ENCODE measurements around the gene ATP13A1. TPM values are rescaled to one million over a fixed set of nuclear protein-coding genes. Genes with fewer than 3 reads are reported as not detected.
"Not testable (repeated sequence)": the region's sequence is repeated elsewhere in the genome, so short reads cannot be mapped to it uniquely, and the experiment has no call there.

Gene ATP13A1
- total RNA-seq, 2 donors from 2014 or later, result 61.9 to 122 TPM

- no peaks in the 10 kb centered on the region for H3K27me3 Mint-ChIP-seq
- peaks cover 10 to 21% of the 10 kb centered on the region in 2 donors for H3K4me1 Mint-ChIP-seq (ENCODE audit: low read depth in 2 of 2)
- no peak for ATAC-seq
- peaks cover 68% of the 10 kb centered on the region for H3K36me3 Mint-ChIP-seq
- DNase-seq (ENCODE audit: low spot score), result no peak
- no peak overlapping the region for H3K27ac Mint-ChIP-seq
- H3K9me3 Mint-ChIP-seq, result peaks cover 6% of the 10 kb centered on the region
- no peak overlapping the region for H3K4me3 Mint-ChIP-seq
Measured at GRCh38 chr19:19679176-19680073, 15.9 kb upstream of the ATP13A1 start.

- H3K27me3 Mint-ChIP-seq, result no peaks in the 10 kb centered on the region
- H3K27ac Mint-ChIP-seq, result peak overlapping the region in 1 of 2 donors; percentile 39
- no peak overlapping the region for H3K4me3 Mint-ChIP-seq
- peaks cover 57% of the 10 kb centered on the region for H3K36me3 Mint-ChIP-seq
- H3K9me3 Mint-ChIP-seq, result peaks cover 3% of the 10 kb centered on the region
- no peak for ATAC-seq
- peaks cover 10 to 22% of the 10 kb centered on the region in 2 donors for H3K4me1 Mint-ChIP-seq (ENCODE audit: low read depth in 2 of 2)
- no peak for DNase-seq (ENCODE audit: low spot score)
Measured at GRCh38 chr19:19677579-19677978, 14.1 kb upstream of the ATP13A1 start.

- peaks cover 39% of the 10 kb centered on the region for H3K36me3 Mint-ChIP-seq
- H3K9me3 Mint-ChIP-seq, result no peaks in the 10 kb centered on the region
- no peak overlapping the region for H3K4me3 Mint-ChIP-seq
- ATAC-seq (no peak), DNase-seq (ENCODE audit: low spot score) (no peak)
- peaks cover 18 to 31% of the 10 kb centered on the region in 2 donors for H3K4me1 Mint-ChIP-seq (ENCODE audit: low read depth in 2 of 2)
- no peaks in the 10 kb centered on the region for H3K27me3 Mint-ChIP-seq
- no peak overlapping the region for H3K27ac Mint-ChIP-seq
Measured at GRCh38 chr19:19674315-19674714, 10.8 kb upstream of the ATP13A1 start.

GRCh38 chr19:19672816-19673215 lies 9.3 kb upstream of the ATP13A1 start:
- DNase-seq (ENCODE audit: low spot score) (no peak), ATAC-seq (no peak)
- peaks cover 29% of the 10 kb centered on the region for H3K36me3 Mint-ChIP-seq
- H3K4me1 Mint-ChIP-seq (ENCODE audit: low read depth in 2 of 2), result peaks cover 26 to 35% of the 10 kb centered on the region in 2 donors
- H3K27me3 Mint-ChIP-seq, result no peaks in the 10 kb centered on the region
- H3K4me3 Mint-ChIP-seq, result no peak overlapping the region
- H3K9me3 Mint-ChIP-seq, result no peaks in the 10 kb centered on the region
- H3K27ac Mint-ChIP-seq, result no peak overlapping the region

GRCh38 chr19:19670070-19670551 lies 6.6 kb upstream of the ATP13A1 start:
- DNase-seq (ENCODE audit: low spot score), result no peak
- H3K36me3 Mint-ChIP-seq, result peaks cover 6% of the 10 kb centered on the region
- H3K4me1 Mint-ChIP-seq (ENCODE audit: low read depth in 2 of 2), result peaks cover 19 to 21% of the 10 kb centered on the region in 2 donors
- ATAC-seq, result no peak
- H3K27ac Mint-ChIP-seq, result peak overlapping the region; percentile 86 to 95
- H3K9me3 Mint-ChIP-seq, result no peaks in the 10 kb centered on the region
- no peaks in the 10 kb centered on the region for H3K27me3 Mint-ChIP-seq
- H3K4me3 Mint-ChIP-seq, result peak overlapping the region; percentile 89

GRCh38 chr19:19668230-19669012 lies 4.9 kb upstream of the ATP13A1 start, which contains the start of gene ZNF101:
ZNF101 (plus strand) TSS chr19:19668839; CDS start chr19:19668964, 125 bp downstream.
- Mint-ChIP-seq H3K36me3 (no peaks in the 10 kb centered on the region), H3K27ac (peak within 1 kb of the TSS; percentile 86 to 95), H3K27me3 (no peaks in the 10 kb centered on the region), H3K4me1 (ENCODE audit: low read depth in 2 of 2) (peaks cover 15 to 19% of the 10 kb centered on the region in 2 donors), H3K9me3 (no peaks in the 10 kb centered on the region), H3K4me3 (peak within 1 kb of the TSS; percentile 89)
- ATAC-seq, result peak; percentile 85 to 86
- DNase-seq (ENCODE audit: low spot score), result peak; percentile 97

- not testable (repeated sequence) for ATAC-seq; H3K4me3 Mint-ChIP-seq; H3K36me3 Mint-ChIP-seq; H3K9me3 Mint-ChIP-seq; H3K27ac Mint-ChIP-seq; DNase-seq (ENCODE audit: low spot score); H3K27me3 Mint-ChIP-seq
- H3K4me1 Mint-ChIP-seq (ENCODE audit: low read depth in 2 of 2), result peaks cover 31 to 37% of the 10 kb centered on the region in 2 donors
Measured at GRCh38 chr19:19665420-19665948, 2.0 kb upstream of the ATP13A1 start.

GRCh38 chr19:19662871-19663255 lies 613 bp downstream of the ATP13A1 start:
- ATAC-seq (peak in 1 of 2 donors; percentile 15), DNase-seq (ENCODE audit: low spot score) (no peak)
- H3K36me3 Mint-ChIP-seq, result peaks cover 5% of the 10 kb centered on the region
- H3K27ac Mint-ChIP-seq, result peak overlapping the region; percentile 86 to 89
- peak overlapping the region; percentile 87 for H3K4me3 Mint-ChIP-seq
- peaks cover 21 to 22% of the 10 kb centered on the region in 2 donors for H3K4me1 Mint-ChIP-seq (ENCODE audit: low read depth in 2 of 2)
- no peaks in the 10 kb centered on the region for H3K27me3 Mint-ChIP-seq
- H3K9me3 Mint-ChIP-seq, result no peaks in the 10 kb centered on the region

- Mint-ChIP-seq H3K27me3 (no peaks in the 10 kb centered on the region), H3K4me3 (peak overlapping the region; percentile 87), H3K27ac (peak overlapping the region; percentile 86 to 89), H3K36me3 (peaks cover 5% of the 10 kb centered on the region), H3K4me1 (ENCODE audit: low read depth in 2 of 2) (peaks cover 19 to 21% of the 10 kb centered on the region in 2 donors), H3K9me3 (no peaks in the 10 kb centered on the region)
- ATAC-seq (no peak), DNase-seq (ENCODE audit: low spot score) (no peak)
Measured at GRCh38 chr19:19662344-19662743, 1.1 kb downstream of the ATP13A1 start.

GRCh38 chr19:19661675-19662251 lies 1.7 kb downstream of the ATP13A1 start:
- Mint-ChIP-seq H3K36me3 (peaks cover 5% of the 10 kb centered on the region), H3K4me3 (peak overlapping the region; percentile 87), H3K9me3 (no peaks in the 10 kb centered on the region), H3K4me1 (ENCODE audit: low read depth in 2 of 2) (peaks cover 19 to 21% of the 10 kb centered on the region in 2 donors), H3K27me3 (no peaks in the 10 kb centered on the region), H3K27ac (peak overlapping the region; percentile 86 to 89)
- ATAC-seq (peak in 1 of 2 donors; percentile 15), DNase-seq (ENCODE audit: low spot score) (no peak)

- Mint-ChIP-seq H3K36me3 (peaks cover 5% of the 10 kb centered on the region), H3K27me3 (no peaks in the 10 kb centered on the region), H3K4me1 (ENCODE audit: low read depth in 2 of 2) (peaks cover 19 to 21% of the 10 kb centered on the region in 2 donors), H3K27ac (peak overlapping the region; percentile 86 to 89), H3K4me3 (peak overlapping the region; percentile 87), H3K9me3 (no peaks in the 10 kb centered on the region)
- DNase-seq (ENCODE audit: low spot score) (no peak), ATAC-seq (no peak)
Measured at GRCh38 chr19:19661141-19661674, 2.3 kb downstream of the ATP13A1 start.

- ATAC-seq (no peak), DNase-seq (ENCODE audit: low spot score) (no peak)
- Mint-ChIP-seq H3K36me3 (peaks cover 5% of the 10 kb centered on the region), H3K27me3 (no peaks in the 10 kb centered on the region), H3K9me3 (no peaks in the 10 kb centered on the region), H3K27ac (no peak overlapping the region), H3K4me1 (ENCODE audit: low read depth in 2 of 2) (peaks cover 19 to 25% of the 10 kb centered on the region in 2 donors), H3K4me3 (no peak overlapping the region)
Measured at GRCh38 chr19:19659646-19660245, 3.7 kb downstream of the ATP13A1 start.

- H3K27ac Mint-ChIP-seq, result no peak overlapping the region
- H3K27me3 Mint-ChIP-seq, result no peaks in the 10 kb centered on the region
- H3K4me3 Mint-ChIP-seq, result no peak overlapping the region
- H3K9me3 Mint-ChIP-seq, result no peaks in the 10 kb centered on the region
- peaks cover 21 to 24% of the 10 kb centered on the region in 2 donors for H3K4me1 Mint-ChIP-seq (ENCODE audit: low read depth in 2 of 2)
- no peak for ATAC-seq
- peaks cover 11% of the 10 kb centered on the region for H3K36me3 Mint-ChIP-seq
- no peak for DNase-seq (ENCODE audit: low spot score)
Measured at GRCh38 chr19:19657397-19657783, 6.1 kb downstream of the ATP13A1 start.

Data from natural killer cell treated with Interleukin-12 subunit alpha and Interleukin-12 subunit beta and Interleukin-15 and Interleukin-18, amount 100 ng/mL, for 72 hours (primary cell).